NB4 (cell line): Measurements from ENCODE around the gene IDH3G.

Source experiments
- CTCF ChIP-seq: IDR thresholded peaks from one replicate; pipeline ENCODE4 v1.5.1; 2012; ENCODE audit warnings: low read depth, low read length
- MAX ChIP-seq: IDR thresholded peaks from 2 replicates; pipeline ENCODE4 v1.6.1; 2011; ENCODE audit warnings: low read depth, low read length
- MYC ChIP-seq: IDR thresholded peaks from 2 replicates; pipeline ENCODE4 v1.6.1; 2011; ENCODE audit warnings: low read depth, low read length
- POLR2A ChIP-seq: IDR thresholded peaks from 2 replicates; pipeline ENCODE4 v1.6.1; 2011; ENCODE audit warnings: mild to moderate bottlenecking; ENCODE audit not compliant: insufficient read length; ENCODE audit errors: extremely low read depth

- TF ChIP-seq CTCF (no peak), POLR2A (no peak), MYC (no peak), MAX (no peak)
Observed at GRCh38 chrX:153829549-153829798, 35.3 kb upstream of the IDH3G start.
